Breast epithelium (tissue), 3 donors: Measurements from ENCODE around the gene CYP4F22.
"Not testable (repeated sequence)": the region's sequence is repeated elsewhere in the genome, so short reads cannot be mapped to it uniquely, and the experiment has no call there.

Experiments
- POLR2A ChIP-seq: fragments of 450-650 bp; IDR thresholded peaks from one replicate; pipeline ENCODE4 v1.6.1; 2016; ENCODE audit warnings: antibody characterized with exemption, mild to moderate bottlenecking, moderate library complexity
- POLR2AphosphoS5 ChIP-seq, 3 donors: sonication (generic); formaldehyde crosslinking; IDR thresholded peaks; one replicate each; pipeline ENCODE4 v1.6.1; 2017; ENCODE audit warnings: antibody characterized with exemption in 3 of 3
- TF ChIP-seq, protein P1 (sequence below), 3 donors: fragments of 450-650 bp; IDR thresholded peaks; one replicate each; pipeline ENCODE4 v1.5.1; 2016 to 2017; ENCODE audit warnings: antibody characterized with exemption in 3 of 3, mild to moderate bottlenecking in 3 of 3, moderate library complexity in 3 of 3

DNA sequence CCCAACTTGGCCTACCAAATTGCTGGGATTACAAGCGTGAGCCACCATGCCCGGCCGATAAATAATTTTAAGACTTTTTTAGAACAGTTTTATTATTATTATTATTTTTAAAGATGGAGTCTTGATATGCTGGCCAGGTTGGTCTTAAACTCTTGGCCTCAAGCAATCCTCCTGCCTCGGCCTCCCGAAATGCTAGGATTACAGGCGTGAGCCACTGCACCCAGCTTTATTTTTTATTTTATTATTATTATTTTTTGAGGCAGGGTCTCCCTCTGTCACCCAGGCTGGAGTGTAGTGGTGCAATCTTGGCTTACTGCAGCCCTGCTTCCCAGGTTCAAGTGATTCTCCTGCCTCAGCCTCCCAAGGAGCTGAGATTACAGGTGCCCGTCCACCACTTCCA, 27.3 kb upstream of the CYP4F22 start:
- TF ChIP-seq, protein P1, sequence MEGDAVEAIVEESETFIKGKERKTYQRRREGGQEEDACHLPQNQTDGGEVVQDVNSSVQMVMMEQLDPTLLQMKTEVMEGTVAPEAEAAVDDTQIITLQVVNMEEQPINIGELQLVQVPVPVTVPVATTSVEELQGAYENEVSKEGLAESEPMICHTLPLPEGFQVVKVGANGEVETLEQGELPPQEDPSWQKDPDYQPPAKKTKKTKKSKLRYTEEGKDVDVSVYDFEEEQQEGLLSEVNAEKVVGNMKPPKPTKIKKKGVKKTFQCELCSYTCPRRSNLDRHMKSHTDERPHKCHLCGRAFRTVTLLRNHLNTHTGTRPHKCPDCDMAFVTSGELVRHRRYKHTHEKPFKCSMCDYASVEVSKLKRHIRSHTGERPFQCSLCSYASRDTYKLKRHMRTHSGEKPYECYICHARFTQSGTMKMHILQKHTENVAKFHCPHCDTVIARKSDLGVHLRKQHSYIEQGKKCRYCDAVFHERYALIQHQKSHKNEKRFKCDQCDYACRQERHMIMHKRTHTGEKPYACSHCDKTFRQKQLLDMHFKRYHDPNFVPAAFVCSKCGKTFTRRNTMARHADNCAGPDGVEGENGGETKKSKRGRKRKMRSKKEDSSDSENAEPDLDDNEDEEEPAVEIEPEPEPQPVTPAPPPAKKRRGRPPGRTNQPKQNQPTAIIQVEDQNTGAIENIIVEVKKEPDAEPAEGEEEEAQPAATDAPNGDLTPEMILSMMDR (IDR thresholded peaks at IDR 0.05) = not testable (repeated sequence)
- TF ChIP-seq POLR2A; POLR2AphosphoS5 (IDR thresholded peaks at IDR 0.05): not testable (repeated sequence)
